Esophagus (tissue), 2 donors: ENCODE measurements around the gene TIMP3. TPM values are rescaled to one million over a fixed set of nuclear protein-coding genes. Genes with fewer than 3 reads are reported as not detected.

Experiments
- H3K27ac ChIP-seq, 2 donors: one replicate each; pipeline ENCODE4 v1.5.1; 2013; ENCODE audit warnings: low read depth in 2 of 2, mild to moderate bottlenecking in 2 of 2, inconsistent platforms in 1 of 2, low read length in 1 of 2, moderate library complexity in 1 of 2
- H3K27me3 ChIP-seq, 2 donors: one replicate each; pipeline ENCODE4 v1.6.1; 2013; ENCODE audit warnings: low read length in 2 of 2, control low read depth in 1 of 2, mild to moderate bottlenecking in 1 of 2; ENCODE audit not compliant: insufficient read depth in 2 of 2, control insufficient read depth in 1 of 2
- H3K36me3 ChIP-seq, 2 donors: one replicate each; pipeline ENCODE4 v1.6.1; 2013; ENCODE audit warnings: low read length in 1 of 2; ENCODE audit not compliant: control insufficient read depth in 2 of 2, insufficient read depth in 2 of 2
- H3K4me1 ChIP-seq, 2 donors: one replicate each; pipeline ENCODE4 v1.6.1; 2013; ENCODE audit warnings: low read length in 1 of 2; ENCODE audit not compliant: control insufficient read depth in 2 of 2, insufficient read depth in 2 of 2
- H3K4me3 ChIP-seq, 2 donors: one replicate each; pipeline ENCODE4 v1.5.1; 2013; ENCODE audit warnings: low read length in 2 of 2, mild to moderate bottlenecking in 2 of 2, low read depth in 1 of 2, moderate library complexity in 1 of 2
- H3K9me3 ChIP-seq, 2 donors: one replicate each; pipeline ENCODE4 v1.6.1; 2013; ENCODE audit warnings: mild to moderate bottlenecking in 2 of 2, low read depth in 1 of 2, low read length in 1 of 2, moderate library complexity in 1 of 2; ENCODE audit not compliant: control insufficient read depth in 2 of 2, insufficient read depth in 1 of 2
- WGBS, 2 donors: extraction: QIAGEN DNeasy Blood & Tissue Kit; methylation state at CpG; one replicate each; pipeline ENCODE4 v1.1.7; 2013; 5-methylcytosine and 5-hydroxymethylcytosine counted together
- polyA plus RNA-seq, 2 donors: library from polyadenylated mRNA; stranded (reverse); fragments of 200-250 nt; gene quantifications; one replicate each; pipeline ENCODE4 v1.2.3, GENCODE V29; 2013
- donor health status: healthy with polysubstance abuse.
- donor health status: Bipolar disorder and iron deficiency.

Gene TIMP3
- polyA plus RNA-seq, 2 donors = 8.9 to 24.7 TPM

GRCh38 chr22:32836280-32837123 lies 35.0 kb downstream of the TIMP3 start:
- no peaks in the 10 kb centered on the region for H3K27me3 ChIP-seq
- no peaks in the 10 kb centered on the region for H3K9me3 ChIP-seq
- no peak overlapping the region for H3K4me3 ChIP-seq
- peaks cover 0 to 7% of the 10 kb centered on the region in 2 donors for H3K4me1 ChIP-seq
- no peak overlapping the region for H3K27ac ChIP-seq
- 59 to 63% methylated on average over 7 of the region's 7 CpGs for WGBS, 2 donors
- peaks cover 0 to 2% of the 10 kb centered on the region in 2 donors for H3K36me3 ChIP-seq

- Histone ChIP-seq H3K27me3 (no peaks in the 10 kb centered on the region), H3K9me3 (no peaks in the 10 kb centered on the region), H3K27ac (peak overlapping the region in 1 of 2 donors; percentile 6), H3K4me3 (no peak overlapping the region), H3K4me1 (peaks cover 0 to 7% of the 10 kb centered on the region in 2 donors), H3K36me3 (peaks cover 0 to 2% of the 10 kb centered on the region in 2 donors)
- WGBS, 2 donors = 75 to 82% methylated on average over 9 of the region's 9 CpGs
Observed at GRCh38 chr22:32837142-32837541, 35.6 kb downstream of the TIMP3 start.

GRCh38 chr22:32837803-32838202 lies 36.3 kb downstream of the TIMP3 start:
- Histone ChIP-seq H3K27me3 (no peaks in the 10 kb centered on the region), H3K4me3 (no peak overlapping the region), H3K9me3 (no peaks in the 10 kb centered on the region), H3K4me1 (peaks cover 0 to 7% of the 10 kb centered on the region in 2 donors), H3K36me3 (peaks cover 0 to 2% of the 10 kb centered on the region in 2 donors), H3K27ac (no peak overlapping the region)
- 72 to 73% methylated on average over 4 of the region's 4 CpGs for WGBS, 2 donors

GRCh38 chr22:32839831-32840584 lies 38.5 kb downstream of the TIMP3 start:
- Histone ChIP-seq H3K27ac (peak overlapping the region in 1 of 2 donors; percentile 63), H3K4me3 (no peak overlapping the region), H3K36me3 (peaks cover 0 to 2% of the 10 kb centered on the region in 2 donors), H3K4me1 (peaks cover 0 to 7% of the 10 kb centered on the region in 2 donors), H3K27me3 (no peaks in the 10 kb centered on the region), H3K9me3 (no peaks in the 10 kb centered on the region)
- 39 to 41% methylated on average over 14 of the region's 14 CpGs for WGBS, 2 donors

GRCh38 chr22:32841175-32841574 lies 39.7 kb downstream of the TIMP3 start:
- Histone ChIP-seq H3K4me3 (no peak overlapping the region), H3K4me1 (peaks cover 0 to 10% of the 10 kb centered on the region in 2 donors), H3K36me3 (peaks cover 0 to 2% of the 10 kb centered on the region in 2 donors), H3K9me3 (no peaks in the 10 kb centered on the region), H3K27ac (no peak overlapping the region), H3K27me3 (no peaks in the 10 kb centered on the region)
- WGBS, 2 donors = 79 to 84% methylated on average over 6 of the region's 6 CpGs

GRCh38 chr22:32842486-32842885 lies 41.0 kb downstream of the TIMP3 start:
- H3K9me3 ChIP-seq = no peaks in the 10 kb centered on the region
- no peak overlapping the region for H3K4me3 ChIP-seq
- peaks cover 4 to 10% of the 10 kb centered on the region in 2 donors for H3K4me1 ChIP-seq
- H3K27ac ChIP-seq = no peak overlapping the region
- no peaks in the 10 kb centered on the region for H3K27me3 ChIP-seq
- 67 to 71% methylated on average over 4 of the region's 4 CpGs for WGBS, 2 donors
- H3K36me3 ChIP-seq = no peaks in the 10 kb centered on the region

GRCh38 chr22:32843300-32843699 lies 41.8 kb downstream of the TIMP3 start:
- no peak overlapping the region for H3K27ac ChIP-seq
- 81 to 90% methylated on average over 8 of the region's 8 CpGs for WGBS, 2 donors
- H3K36me3 ChIP-seq = no peaks in the 10 kb centered on the region
- H3K4me1 ChIP-seq = peaks cover 4 to 9% of the 10 kb centered on the region in 2 donors
- H3K27me3 ChIP-seq = no peaks in the 10 kb centered on the region
- no peak overlapping the region for H3K4me3 ChIP-seq
- H3K9me3 ChIP-seq = no peaks in the 10 kb centered on the region

GRCh38 chr22:32844251-32844650 lies 42.7 kb downstream of the TIMP3 start:
- no peaks in the 10 kb centered on the region for H3K27me3 ChIP-seq
- H3K9me3 ChIP-seq = no peaks in the 10 kb centered on the region
- peaks cover 3 to 4% of the 10 kb centered on the region in 2 donors for H3K4me1 ChIP-seq
- 91 to 93% methylated on average over 1 of the region's 1 CpG for WGBS, 2 donors
- no peak overlapping the region for H3K4me3 ChIP-seq
- H3K36me3 ChIP-seq = no peaks in the 10 kb centered on the region
- H3K27ac ChIP-seq = no peak overlapping the region

GRCh38 chr22:32846780-32847491 lies 45.4 kb downstream of the TIMP3 start:
- no peaks in the 10 kb centered on the region for H3K36me3 ChIP-seq
- H3K4me3 ChIP-seq = no peak overlapping the region
- no peaks in the 10 kb centered on the region for H3K27me3 ChIP-seq
- H3K9me3 ChIP-seq = no peaks in the 10 kb centered on the region
- 21 to 44% methylated on average over 14 of the region's 14 CpGs for WGBS, 2 donors
- H3K4me1 ChIP-seq = peaks cover 7 to 10% of the 10 kb centered on the region in 2 donors
- H3K27ac ChIP-seq = peak overlapping the region in 1 of 2 donors; percentile 71
